ENCODE data around the gene COL9A2. TPM values are rescaled to one million over a fixed set of nuclear protein-coding genes. Genes with fewer than 3 reads are reported as not detected.
"Not testable (repeated sequence)": the region's sequence is repeated elsewhere in the genome, so short reads cannot be mapped to it uniquely, and the experiment has no call there.

Gene COL9A2
- total RNA-seq, 1 donor from 2014 or later: 3.3 TPM

GRCh38 chr1:40351124-40351523 is 34.0 kb upstream of the COL9A2 start:
- Mint-ChIP-seq H3K27ac (ENCODE audit: unreplicated experiment) (no peak overlapping the region), H3K36me3 (ENCODE audit: unreplicated experiment) (no peaks in the 10 kb centered on the region), H3K4me1 (ENCODE audit: low read depth, unreplicated experiment) (no peaks in the 10 kb centered on the region), H3K9me3 (ENCODE audit: unreplicated experiment) (peaks cover 2% of the 10 kb centered on the region), H3K4me3 (ENCODE audit: unreplicated experiment) (no peak overlapping the region), H3K27me3 (ENCODE audit: unreplicated experiment) (no peaks in the 10 kb centered on the region)
- no peak for DNase-seq
- no peak for TF ChIP-seq CTCF (IDR thresholded peaks at IDR 0.05; ENCODE audit: partially characterized antibody, unreplicated experiment)

- no peaks in the 10 kb centered on the region for H3K36me3 Mint-ChIP-seq (ENCODE audit: unreplicated experiment)
- no peak for TF ChIP-seq CTCF (IDR thresholded peaks at IDR 0.05; ENCODE audit: partially characterized antibody, unreplicated experiment)
- H3K27me3 Mint-ChIP-seq (ENCODE audit: unreplicated experiment): no peaks in the 10 kb centered on the region
- peaks cover 2% of the 10 kb centered on the region for H3K9me3 Mint-ChIP-seq (ENCODE audit: unreplicated experiment)
- no peak overlapping the region for H3K4me3 Mint-ChIP-seq (ENCODE audit: unreplicated experiment)
- no peak for DNase-seq
- H3K4me1 Mint-ChIP-seq (ENCODE audit: low read depth, unreplicated experiment): no peaks in the 10 kb centered on the region
- no peak overlapping the region for H3K27ac Mint-ChIP-seq (ENCODE audit: unreplicated experiment)
Observed at GRCh38 chr1:40350391-40350790, 33.3 kb upstream of the COL9A2 start.

GRCh38 chr1:40344597-40344996 is 27.5 kb upstream of the COL9A2 start:
- peaks cover 8% of the 10 kb centered on the region for H3K27me3 Mint-ChIP-seq (ENCODE audit: unreplicated experiment)
- no peak overlapping the region for H3K4me3 Mint-ChIP-seq (ENCODE audit: unreplicated experiment)
- TF ChIP-seq CTCF (IDR thresholded peaks at IDR 0.05; ENCODE audit: partially characterized antibody, unreplicated experiment): no peak
- no peak for DNase-seq
- H3K4me1 Mint-ChIP-seq (ENCODE audit: low read depth, unreplicated experiment): no peaks in the 10 kb centered on the region
- no peaks in the 10 kb centered on the region for H3K36me3 Mint-ChIP-seq (ENCODE audit: unreplicated experiment)
- H3K9me3 Mint-ChIP-seq (ENCODE audit: unreplicated experiment): no peaks in the 10 kb centered on the region
- no peak overlapping the region for H3K27ac Mint-ChIP-seq (ENCODE audit: unreplicated experiment)

- H3K4me3 Mint-ChIP-seq (ENCODE audit: unreplicated experiment); DNase-seq; H3K4me1 Mint-ChIP-seq (ENCODE audit: low read depth, unreplicated experiment); H3K9me3 Mint-ChIP-seq (ENCODE audit: unreplicated experiment); H3K36me3 Mint-ChIP-seq (ENCODE audit: unreplicated experiment); H3K27me3 Mint-ChIP-seq (ENCODE audit: unreplicated experiment); H3K27ac Mint-ChIP-seq (ENCODE audit: unreplicated experiment): not testable (repeated sequence)
Observed at GRCh38 chr1:40342381-40342717, 25.3 kb upstream of the COL9A2 start.

- Mint-ChIP-seq H3K36me3 (ENCODE audit: unreplicated experiment) (no peaks in the 10 kb centered on the region), H3K4me1 (ENCODE audit: low read depth, unreplicated experiment) (no peaks in the 10 kb centered on the region), H3K9me3 (ENCODE audit: unreplicated experiment) (no peaks in the 10 kb centered on the region), H3K27me3 (ENCODE audit: unreplicated experiment) (peaks cover 8% of the 10 kb centered on the region), H3K4me3 (ENCODE audit: unreplicated experiment) (no peak overlapping the region), H3K27ac (ENCODE audit: unreplicated experiment) (no peak overlapping the region)
- TF ChIP-seq CTCF (IDR thresholded peaks at IDR 0.05; ENCODE audit: partially characterized antibody, unreplicated experiment): no peak
- DNase-seq: no peak
Observed at GRCh38 chr1:40341491-40342380, 24.6 kb upstream of the COL9A2 start.
